Thyroid gland (tissue), 4 donors: Measurements from ENCODE around the gene RENBP. TPM values are rescaled to one million over a fixed set of nuclear protein-coding genes. Genes with fewer than 3 reads are reported as not detected.

ENCODE experiments used
- DNase-seq, 2 donors: peaks; one replicate each; pipeline ENCODE4 v3.0.0-alpha.2; 2019
- H3K27ac ChIP-seq, 3 donors: fragments of 200-600 bp; sonication (generic); 1 replicate in 2 of 3; 2 replicates in 1 of 3; pipeline ENCODE4 v1.5.1; 2016 to 2019; ENCODE audit warnings: mild to moderate bottlenecking in 1 of 3, moderate library complexity in 1 of 3
- H3K27me3 ChIP-seq: fragments of 200-600 bp; sonication (generic); one replicate; pipeline ENCODE4 v1.5.1; 2019
- H3K36me3 ChIP-seq, 2 donors: fragments of 200-600 bp; sonication (generic); one replicate each; pipeline ENCODE4 v1.5.1; 2016 to 2019
- H3K4me1 ChIP-seq, 2 donors: fragments of 200-600 bp; sonication (generic); one replicate each; pipeline ENCODE4 v1.5.1; 2017 to 2019
- H3K4me3 ChIP-seq, 3 donors: fragments of 200-600 bp; sonication (generic); replicated peaks in 1 of 3; 1 replicate in 2 of 3; 2 replicates in 1 of 3; pipeline ENCODE4 v1.5.1; 2016; ENCODE audit warnings: mild to moderate bottlenecking in 1 of 3
- H3K9me3 ChIP-seq: fragments of 200-600 bp; sonication (generic); one replicate; pipeline ENCODE4 v1.5.1; 2017
- POLR2A ChIP-seq, 2 donors: fragments of 450-650 bp; IDR thresholded peaks; one replicate each; pipeline ENCODE4 v1.6.1; 2017; ENCODE audit warnings: antibody characterized with exemption in 2 of 2, mild to moderate bottlenecking in 2 of 2, moderate library complexity in 1 of 2
- WGBS, 2 donors: methylation state at CpG; one replicate each; pipeline ENCODE4 v1.1.5; 2017; 5-methylcytosine and 5-hydroxymethylcytosine counted together
- intact Hi-C: fragments of 100-400 bp; cut with DNase I; formaldehyde crosslinking; loops from one replicate; pipeline ENCODE4 v1.15.1; 2023
- total RNA-seq, 4 donors: library from RNA; depleted of rRNA; stranded (reverse); fragments of >200 nt; gene quantifications; one replicate each; pipeline ENCODE4 v1.2.3, GENCODE V29; 2016
- TF ChIP-seq, protein P1 (sequence below), 6 experiments: fragments of 200-600 bp in 3 of 6; fragments of 450-650 bp in 3 of 6; sonication (generic) in 3 of 6; IDR thresholded peaks; one replicate each; pipeline ENCODE4 v1.5.1; 2016 to 2019; ENCODE audit warnings: antibody characterized with exemption in 6 of 6, mild to moderate bottlenecking in 2 of 6, inconsistent platforms in 1 of 6, moderate library complexity in 1 of 6

The RENBP gene
- total RNA-seq, 4 donors from 2014 or later, result 3.6 to 16.5 (median 4.4) TPM

DNA sequence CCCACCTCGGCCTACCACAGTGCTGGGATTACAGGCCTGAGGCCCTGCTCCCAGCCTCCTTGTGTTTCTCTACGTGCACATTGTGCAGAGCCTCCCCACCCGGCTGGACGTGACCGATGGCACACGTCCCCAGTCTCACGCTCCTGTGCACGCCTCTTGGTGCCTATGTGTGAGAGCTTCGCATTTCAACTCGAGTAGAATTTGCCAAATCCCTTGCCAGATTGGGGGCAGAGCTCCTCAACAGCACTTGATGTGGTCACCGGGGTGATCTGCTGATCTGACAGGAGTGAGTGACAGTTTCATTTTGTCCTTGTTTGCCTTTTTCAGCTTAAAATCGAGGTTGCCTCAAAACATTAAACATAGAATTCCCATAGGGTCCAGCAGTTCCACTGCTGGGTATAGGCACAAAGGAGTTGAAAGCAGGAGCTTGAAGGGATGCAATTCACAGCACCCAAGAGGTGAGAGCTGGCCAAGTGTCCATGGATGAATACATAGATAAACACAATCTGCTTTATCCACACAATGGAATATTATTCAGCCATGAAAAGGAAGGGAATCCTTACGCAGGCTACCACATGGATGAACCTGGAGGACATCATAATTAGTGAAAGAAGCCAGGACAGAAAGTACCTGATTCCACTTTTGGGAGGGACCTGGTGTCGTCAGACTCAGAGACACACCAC, 45.7 kb upstream of the RENBP start:
- H3K27ac ChIP-seq, result no peak overlapping the region
- intact Hi-C loops, result no loop called here
- H3K4me3 ChIP-seq, result no peak overlapping the region
- H3K27me3 ChIP-seq, result no peaks in the 10 kb centered on the region
- DNase-seq, result no peak
- no peaks in the 10 kb centered on the region for H3K36me3 ChIP-seq
- TF ChIP-seq POLR2A (IDR thresholded peaks at IDR 0.05), result no peak
- TF ChIP-seq, protein P1, sequence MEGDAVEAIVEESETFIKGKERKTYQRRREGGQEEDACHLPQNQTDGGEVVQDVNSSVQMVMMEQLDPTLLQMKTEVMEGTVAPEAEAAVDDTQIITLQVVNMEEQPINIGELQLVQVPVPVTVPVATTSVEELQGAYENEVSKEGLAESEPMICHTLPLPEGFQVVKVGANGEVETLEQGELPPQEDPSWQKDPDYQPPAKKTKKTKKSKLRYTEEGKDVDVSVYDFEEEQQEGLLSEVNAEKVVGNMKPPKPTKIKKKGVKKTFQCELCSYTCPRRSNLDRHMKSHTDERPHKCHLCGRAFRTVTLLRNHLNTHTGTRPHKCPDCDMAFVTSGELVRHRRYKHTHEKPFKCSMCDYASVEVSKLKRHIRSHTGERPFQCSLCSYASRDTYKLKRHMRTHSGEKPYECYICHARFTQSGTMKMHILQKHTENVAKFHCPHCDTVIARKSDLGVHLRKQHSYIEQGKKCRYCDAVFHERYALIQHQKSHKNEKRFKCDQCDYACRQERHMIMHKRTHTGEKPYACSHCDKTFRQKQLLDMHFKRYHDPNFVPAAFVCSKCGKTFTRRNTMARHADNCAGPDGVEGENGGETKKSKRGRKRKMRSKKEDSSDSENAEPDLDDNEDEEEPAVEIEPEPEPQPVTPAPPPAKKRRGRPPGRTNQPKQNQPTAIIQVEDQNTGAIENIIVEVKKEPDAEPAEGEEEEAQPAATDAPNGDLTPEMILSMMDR (IDR thresholded peaks at IDR 0.05), result no peak
- WGBS, 2 donors, result 84 to 94% methylated on average over 8 to 13 of the region's 14 CpGs
- H3K9me3 ChIP-seq, result no peaks in the 10 kb centered on the region
- H3K4me1 ChIP-seq, result no peaks in the 10 kb centered on the region

DNA sequence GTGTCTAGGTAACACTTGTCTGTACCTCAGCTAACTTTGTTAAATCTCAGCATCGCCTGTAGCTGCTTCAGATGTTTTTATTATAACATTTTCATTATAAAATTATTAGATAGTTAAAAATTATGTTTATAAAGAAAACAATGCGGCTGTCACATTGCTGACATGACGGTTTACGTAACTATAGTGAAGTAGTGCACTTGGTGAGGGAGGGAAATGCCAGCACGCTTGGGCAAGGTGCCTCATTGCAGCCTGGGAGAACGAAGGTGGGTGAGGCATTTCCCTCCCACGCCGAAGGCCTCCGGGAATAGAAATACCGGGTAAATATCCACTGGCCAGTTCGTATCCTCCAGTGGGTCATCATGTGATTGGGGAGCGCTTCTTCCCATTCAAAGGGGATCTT, 44.0 kb upstream of the RENBP start:
- intact Hi-C loops, result no loop called here
- Histone ChIP-seq H3K36me3 (no peaks in the 10 kb centered on the region), H3K9me3 (no peaks in the 10 kb centered on the region), H3K4me3 (no peak overlapping the region), H3K27ac (no peak overlapping the region), H3K4me1 (peaks cover 0 to 3% of the 10 kb centered on the region in 2 donors), H3K27me3 (no peaks in the 10 kb centered on the region)
- DNase-seq, result no peak
- TF ChIP-seq, protein P1 (IDR thresholded peaks at IDR 0.05), result no peak
- no peak for TF ChIP-seq POLR2A (IDR thresholded peaks at IDR 0.05)
- WGBS, 2 donors, result 83 to 85% methylated on average over 10 to 12 of the region's 12 CpGs

DNA sequence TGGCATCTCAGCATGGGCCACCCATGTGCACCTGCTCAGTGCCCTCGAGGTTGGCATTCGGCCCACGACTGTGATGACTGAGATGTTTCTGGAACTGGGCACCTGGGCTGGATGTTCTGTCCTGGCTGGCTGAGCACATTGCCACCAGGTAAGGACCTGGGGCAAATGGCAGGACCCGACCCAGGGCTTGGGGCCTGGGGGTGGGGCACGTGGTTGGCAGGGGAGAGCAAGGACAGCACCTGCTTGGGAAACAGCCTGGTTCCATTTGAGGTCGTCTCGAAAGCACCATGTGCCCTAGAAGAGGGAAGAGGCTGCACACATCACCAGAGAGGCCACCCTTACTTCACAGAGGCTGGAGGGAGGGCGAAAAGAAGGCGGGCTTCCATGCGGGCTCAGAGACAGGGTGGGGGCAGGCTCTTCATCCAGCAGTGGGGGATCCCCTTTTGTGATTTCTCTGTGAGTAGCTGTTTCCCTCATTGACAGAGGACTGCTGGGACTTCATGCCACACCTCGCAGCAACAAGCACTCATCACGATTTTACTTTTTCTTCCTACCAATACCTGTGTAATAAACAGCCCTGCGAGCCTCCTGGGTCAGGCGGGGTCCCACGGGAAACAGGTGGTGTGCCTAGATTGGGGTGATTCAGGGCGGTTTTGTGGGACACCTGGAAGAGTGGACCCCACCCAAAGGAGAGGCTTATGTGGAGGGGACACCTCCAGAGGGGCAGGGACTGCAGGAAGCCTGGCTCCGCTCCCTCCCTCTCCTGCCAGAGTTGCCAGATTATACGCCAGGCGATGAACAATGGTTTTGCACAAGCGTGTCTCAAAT, 40.1 kb upstream of the RENBP start:
- peak in 1 of 2 donors; percentile 27 for DNase-seq
- Histone ChIP-seq H3K9me3 (no peaks in the 10 kb centered on the region), H3K27ac (peak overlapping the region in 1 of 3 donors; percentile 45), H3K4me3 (no peak overlapping the region), H3K36me3 (no peaks in the 10 kb centered on the region), H3K4me1 (peaks cover 0 to 3% of the 10 kb centered on the region in 2 donors), H3K27me3 (no peaks in the 10 kb centered on the region)
- no peak for TF ChIP-seq POLR2A (IDR thresholded peaks at IDR 0.05)
- TF ChIP-seq, protein P1 (IDR thresholded peaks at IDR 0.05), result no peak
- 76% methylated on average over 19 of the region's 20 CpGs; no CpG with 5 or more reads in 1 of the 2 donors for WGBS, 2 donors
- intact Hi-C loops, result no loop called here

DNA sequence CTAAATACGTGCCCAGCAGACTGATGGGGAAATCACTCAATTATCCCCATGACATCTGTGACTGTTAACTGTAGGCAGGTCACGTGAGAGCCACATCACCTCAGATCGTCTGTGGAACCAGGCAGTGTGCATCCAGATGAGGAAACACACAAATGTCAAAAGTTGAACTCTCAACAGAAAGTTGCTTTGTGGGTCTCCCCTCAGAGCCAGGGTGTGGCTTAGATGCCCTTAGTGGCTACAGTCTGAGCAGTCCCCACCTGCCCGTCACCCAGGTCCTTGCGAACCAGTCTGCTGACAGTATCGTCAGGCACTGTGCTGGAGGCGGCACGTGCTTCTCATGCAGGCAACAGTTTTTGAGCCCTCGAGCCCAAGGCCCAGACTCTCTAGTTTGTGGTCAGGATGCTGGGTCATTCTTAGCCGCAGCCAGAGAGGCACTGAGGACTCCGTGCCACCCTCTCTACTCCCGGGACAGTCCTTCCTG, 38.9 kb upstream of the RENBP start:
- Histone ChIP-seq H3K9me3 (no peaks in the 10 kb centered on the region), H3K4me1 (peaks cover 0 to 3% of the 10 kb centered on the region in 2 donors), H3K4me3 (no peak overlapping the region), H3K27me3 (no peaks in the 10 kb centered on the region), H3K36me3 (no peaks in the 10 kb centered on the region), H3K27ac (no peak overlapping the region)
- intact Hi-C loops, result no loop called here
- DNase-seq, result no peak
- no peak for TF ChIP-seq POLR2A (IDR thresholded peaks at IDR 0.05)
- TF ChIP-seq, protein P1 (IDR thresholded peaks at IDR 0.05), result no peak
- WGBS, 2 donors, result 86 to 88% methylated on average over 2 to 5 of the region's 12 CpGs
